Activated CD8-positive, alpha-beta memory T cell treated with anti-CD3 and anti-CD28 coated beads for 24 hours (primary cell): ENCODE results near the gene RRP7A.
A peak's percentile ranks its signal among the peaks of the same experiment; 100 is the strongest.
"Not testable (repeated sequence)": the region's sequence is repeated elsewhere in the genome, so short reads cannot be mapped to it uniquely, and the experiment has no call there.

Experiments used
- DNase-seq: peaks from one replicate; pipeline ENCODE4 v3.0.0-alpha.2; 2020

RRP7A gene

GRCh38 chr22:42535082-42535731, 15.6 kb upstream of the RRP7A start:
- DNase-seq: not testable (repeated sequence)

DNA sequence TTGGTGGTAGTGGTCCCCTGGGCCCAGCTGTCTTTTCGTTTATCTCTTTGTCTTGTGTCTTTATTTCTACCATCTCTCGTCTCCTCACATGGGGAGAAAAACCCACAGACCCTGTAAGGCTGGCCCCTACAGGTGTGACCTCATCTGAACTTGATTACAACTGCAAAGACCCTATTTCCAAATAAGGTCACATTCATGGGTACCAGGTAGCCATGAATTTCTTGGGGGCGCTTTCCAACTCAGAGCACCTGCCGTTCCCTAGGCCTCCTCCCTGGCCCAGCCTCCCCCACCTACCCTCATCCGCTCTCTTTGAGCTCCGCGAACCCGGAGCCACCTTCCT, 14.0 kb upstream of the RRP7A start:
- DNase-seq: no peak

GRCh38 chr22:42531401-42532084, 11.9 kb upstream of the RRP7A start:
- not testable (repeated sequence) for DNase-seq

DNA sequence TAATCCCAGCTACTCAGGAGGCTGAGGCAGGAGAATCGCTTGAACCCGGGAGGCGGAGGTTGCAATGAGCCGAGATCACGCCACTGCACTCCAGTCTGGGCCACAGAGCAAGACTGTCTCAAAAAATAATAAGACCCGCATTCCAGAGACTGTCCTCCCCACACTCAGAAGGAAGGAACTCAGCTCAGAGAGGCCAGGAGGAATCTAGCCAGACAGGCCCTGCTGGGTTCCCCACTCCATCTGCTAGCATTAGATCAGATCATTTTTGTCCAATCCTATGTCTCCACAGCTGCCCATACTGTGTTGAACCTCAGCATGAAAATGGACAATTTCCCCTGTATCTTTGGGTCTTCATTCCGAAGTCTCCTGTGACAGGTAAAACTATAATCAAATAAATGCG, 9.8 kb upstream of the RRP7A start:
- DNase-seq: not testable (repeated sequence)

DNA sequence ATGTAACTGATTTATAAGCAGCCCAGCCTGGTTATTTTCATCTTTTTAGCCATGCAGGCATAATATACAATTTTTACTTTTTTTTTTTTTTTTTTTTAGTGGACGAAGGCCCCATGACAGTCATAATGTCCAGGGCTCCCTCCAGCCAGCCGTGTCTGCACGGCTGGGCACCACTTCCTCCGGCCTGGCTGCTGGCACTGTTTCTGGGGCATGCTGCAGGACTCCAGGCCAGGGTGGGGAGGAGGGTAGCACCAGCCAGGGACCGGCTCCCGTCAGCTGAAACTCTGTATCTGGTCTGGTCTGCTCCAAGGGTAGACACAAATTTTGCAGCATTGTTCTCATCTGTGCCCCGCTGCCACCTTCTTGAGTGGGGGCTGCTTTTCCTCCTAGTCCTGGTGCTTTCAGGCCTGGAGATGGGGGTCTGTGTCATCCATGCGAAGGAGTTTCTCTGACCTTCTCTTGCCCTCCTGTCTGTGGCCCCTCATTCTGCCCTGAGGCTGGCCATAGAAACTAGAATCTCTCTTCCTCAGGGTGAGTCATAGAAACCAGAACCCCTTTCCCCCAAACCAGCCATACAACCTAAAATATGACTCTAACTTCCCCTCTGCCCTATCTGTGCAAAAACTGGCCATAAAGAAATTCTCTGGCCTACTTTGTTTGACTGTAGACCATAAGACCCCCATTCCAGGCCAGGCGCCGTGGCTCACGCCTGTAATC, 9.2 kb upstream of the RRP7A start:
- DNase-seq: no peak

DNA sequence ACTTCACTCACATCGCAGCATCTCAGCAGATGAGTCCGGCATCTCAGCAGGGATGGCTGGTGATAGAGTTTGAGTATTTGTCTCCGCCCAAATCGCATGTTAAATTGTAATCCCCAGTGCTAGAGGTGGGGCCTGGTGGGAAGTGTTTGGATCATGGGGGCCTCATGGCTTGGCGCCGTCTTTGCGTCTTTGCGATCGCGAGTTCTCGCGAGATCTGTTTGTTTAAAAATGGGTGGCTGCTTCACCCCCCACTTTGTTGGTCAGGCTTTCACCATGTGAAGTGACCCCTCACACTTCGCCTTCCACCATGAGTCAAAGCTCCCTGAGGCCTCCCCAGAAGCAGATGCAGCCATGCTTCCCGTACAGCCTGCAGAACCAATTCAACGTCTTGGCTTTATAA, 3.0 kb upstream of the RRP7A start:
- no peak for DNase-seq

- no peak for DNase-seq
Measured at GRCh38 chr22:42521228-42521546, 1.6 kb upstream of the RRP7A start.

DNA sequence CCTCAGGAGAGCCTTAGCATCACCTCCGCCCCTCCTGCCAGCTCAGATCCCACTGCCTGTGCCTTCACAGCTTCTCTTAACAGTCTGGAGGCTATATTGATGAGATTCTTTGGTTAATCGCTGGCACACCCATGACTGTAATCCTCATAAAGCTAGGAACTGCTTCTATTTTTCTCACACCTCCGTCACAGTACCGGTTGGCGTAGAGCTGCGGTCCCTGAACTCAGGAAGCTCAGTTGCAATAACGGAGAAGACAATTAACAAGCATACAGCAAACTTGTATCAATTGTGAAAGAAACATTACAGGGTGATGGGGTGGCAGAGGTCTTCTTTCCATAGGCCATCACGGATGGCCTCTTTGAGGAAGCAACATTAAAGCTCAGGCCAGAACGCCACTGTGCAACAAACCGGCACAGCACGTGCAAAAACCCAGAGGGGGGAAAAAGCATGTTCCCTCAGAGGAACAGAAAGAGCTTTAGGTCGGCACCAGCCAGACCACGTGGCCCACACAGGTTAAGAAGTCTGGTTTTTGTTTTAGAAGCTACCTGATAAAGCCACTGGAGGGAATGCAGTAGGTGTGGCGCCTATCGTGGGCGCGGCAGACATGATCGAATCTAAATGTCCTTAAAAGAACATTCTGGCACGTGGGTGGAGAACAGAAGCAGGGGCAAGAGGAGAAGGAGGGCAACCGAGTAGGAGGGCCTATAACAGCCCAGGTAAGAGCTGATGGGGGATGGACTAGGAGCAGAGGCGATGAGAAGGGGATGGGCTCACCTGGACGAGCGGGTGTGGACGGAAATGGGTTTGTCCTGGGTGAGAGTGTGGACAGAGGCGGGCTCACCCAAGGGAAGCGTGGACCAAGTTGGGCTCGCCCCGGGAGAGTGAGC, 715 bp downstream of the RRP7A start:
- DNase-seq: not testable (repeated sequence)

DNA sequence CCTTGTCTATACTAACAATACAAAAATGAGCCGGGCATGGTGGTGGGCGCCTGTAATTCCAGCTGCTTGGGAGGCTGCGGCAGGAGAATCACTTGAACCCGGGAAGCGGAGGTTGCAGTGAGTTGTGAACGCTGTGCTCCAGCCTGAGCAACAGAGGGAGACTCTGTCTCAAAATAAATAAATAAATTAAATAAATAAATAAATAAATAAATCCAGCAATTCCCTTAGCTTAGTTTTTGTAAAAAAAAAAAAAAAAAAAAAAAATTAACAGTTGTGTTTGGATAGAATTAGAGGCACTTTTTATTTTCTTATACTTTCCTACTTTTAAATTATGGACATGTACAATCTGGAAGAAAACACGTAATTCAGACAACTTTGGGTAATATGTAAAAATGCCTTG, 2.5 kb downstream of the RRP7A start:
- DNase-seq: not testable (repeated sequence)

- DNase-seq: no peak
Measured at GRCh38 chr22:42515896-42516295, 3.7 kb downstream of the RRP7A start.

- not testable (repeated sequence) for DNase-seq
Measured at GRCh38 chr22:42515304-42515703, 4.3 kb downstream of the RRP7A start.

- DNase-seq: not testable (repeated sequence)
Measured at GRCh38 chr22:42514331-42514730, 5.3 kb downstream of the RRP7A start.

DNA sequence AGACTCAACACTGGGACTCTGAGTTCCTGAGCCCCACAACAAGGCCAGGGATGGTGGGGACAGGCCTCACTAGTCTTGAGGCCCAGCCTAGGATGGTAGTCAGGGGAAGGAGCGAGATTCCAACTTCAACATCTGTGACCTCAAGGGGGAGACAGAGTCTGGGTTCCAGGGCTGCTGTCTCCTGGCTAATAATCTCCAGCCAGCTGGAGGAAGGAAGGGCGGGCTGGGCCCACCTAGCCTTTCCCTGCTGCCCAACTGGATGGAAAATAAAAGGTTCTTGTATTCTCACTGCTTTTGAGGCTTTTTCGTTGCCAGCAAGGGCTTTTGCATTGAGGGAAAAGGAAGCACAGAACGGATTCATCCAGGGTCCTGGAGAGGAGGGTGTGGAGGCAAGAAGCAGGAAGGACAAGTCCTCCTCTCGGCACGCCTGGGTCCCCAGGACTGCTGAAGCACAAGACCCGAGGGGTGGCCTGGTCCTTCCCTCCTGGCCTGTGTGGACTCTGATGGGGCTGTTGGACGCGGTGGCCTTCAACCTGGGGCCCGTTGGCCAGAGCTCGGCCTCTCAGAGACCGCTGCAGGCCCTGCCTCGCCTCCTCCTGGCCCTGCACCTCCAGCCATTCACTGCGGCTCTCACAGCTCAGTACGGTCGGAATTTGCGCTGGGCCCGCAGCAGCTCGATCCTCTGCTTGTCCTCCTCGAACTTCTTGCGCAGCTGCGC, 7.2 kb downstream of the RRP7A start:
- not testable (repeated sequence) for DNase-seq

DNA sequence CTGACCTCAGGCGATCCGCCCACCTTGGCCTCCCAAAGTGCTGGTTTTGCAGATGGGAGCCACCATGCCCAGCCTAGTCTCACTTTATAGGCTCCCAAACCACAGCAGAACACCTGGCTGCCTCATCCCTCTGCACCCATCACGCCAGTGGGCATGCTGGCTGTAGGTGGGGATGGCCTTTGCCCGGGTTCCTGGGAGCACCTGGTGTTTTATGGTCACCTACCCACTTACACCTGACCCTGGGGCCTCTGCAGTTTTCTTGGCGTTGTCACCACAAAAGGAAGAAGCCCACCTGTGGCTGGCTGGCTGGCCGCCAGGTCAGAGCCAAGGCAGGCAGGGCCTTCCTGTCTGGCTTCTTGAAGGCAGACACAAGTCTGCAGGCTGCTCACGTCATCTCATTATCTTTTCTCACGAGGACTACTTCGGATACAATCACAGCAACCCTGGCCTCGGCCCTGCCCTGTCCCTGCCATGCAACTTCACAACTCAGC, 8.2 kb downstream of the RRP7A start:
- no peak for DNase-seq

- DNase-seq: no peak
Measured at GRCh38 chr22:42509548-42509947, 10.0 kb downstream of the RRP7A start.

DNA sequence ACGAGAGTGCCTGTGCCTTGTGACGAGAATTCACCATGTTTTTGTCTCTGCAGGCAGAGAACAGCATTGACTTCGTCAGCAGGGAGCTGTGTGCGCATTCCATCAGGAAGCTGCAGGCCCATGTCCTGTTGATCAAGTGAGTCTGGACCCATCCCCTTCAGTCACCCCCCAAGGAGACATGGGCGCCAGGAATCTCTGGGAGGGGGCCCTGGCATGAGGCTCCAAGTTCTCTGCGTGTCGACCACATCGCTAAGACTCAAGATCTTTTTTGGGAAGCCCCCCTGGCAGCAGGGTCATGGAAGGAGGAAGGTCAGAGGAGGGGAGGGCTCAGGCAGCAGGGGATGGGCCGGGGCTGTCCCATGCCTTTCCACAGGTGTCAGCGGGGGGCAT, 10.6 kb downstream of the RRP7A start:
- peak; percentile 63 for DNase-seq

DNA sequence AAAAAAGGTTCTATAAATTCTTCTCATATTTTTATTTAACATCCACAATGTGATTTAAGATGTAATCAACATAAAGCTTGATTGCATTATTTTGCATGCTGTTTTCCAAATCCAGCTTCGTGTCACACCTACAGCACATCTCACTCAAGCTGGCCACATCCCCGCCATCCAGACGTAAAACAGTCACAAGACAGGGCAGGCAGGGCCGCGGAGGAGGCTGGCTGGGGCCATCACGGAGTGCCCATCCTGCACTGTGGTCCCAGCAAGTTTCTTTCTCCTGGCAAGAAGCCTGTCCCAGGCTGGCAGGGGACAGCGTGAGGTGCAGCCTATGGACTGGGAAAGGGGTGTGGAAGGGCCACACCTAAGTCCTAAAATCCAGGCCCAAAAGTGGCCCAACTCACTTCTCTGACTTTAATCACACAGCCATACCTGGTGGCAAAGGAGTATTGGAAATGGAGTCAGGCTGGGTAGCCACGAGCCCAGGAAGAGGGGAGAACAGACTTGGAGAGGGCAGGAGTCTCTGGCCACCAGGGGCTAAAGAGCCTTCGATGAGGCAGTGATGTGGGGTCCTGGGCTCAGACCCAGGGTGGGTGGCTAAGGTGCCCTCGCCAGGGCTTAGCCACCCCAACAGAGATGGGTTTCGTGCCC, 11.1 kb downstream of the RRP7A start:
- not testable (repeated sequence) for DNase-seq

GRCh38 chr22:42500836-42501179, 18.8 kb downstream of the RRP7A start:
- DNase-seq: no peak

DNA sequence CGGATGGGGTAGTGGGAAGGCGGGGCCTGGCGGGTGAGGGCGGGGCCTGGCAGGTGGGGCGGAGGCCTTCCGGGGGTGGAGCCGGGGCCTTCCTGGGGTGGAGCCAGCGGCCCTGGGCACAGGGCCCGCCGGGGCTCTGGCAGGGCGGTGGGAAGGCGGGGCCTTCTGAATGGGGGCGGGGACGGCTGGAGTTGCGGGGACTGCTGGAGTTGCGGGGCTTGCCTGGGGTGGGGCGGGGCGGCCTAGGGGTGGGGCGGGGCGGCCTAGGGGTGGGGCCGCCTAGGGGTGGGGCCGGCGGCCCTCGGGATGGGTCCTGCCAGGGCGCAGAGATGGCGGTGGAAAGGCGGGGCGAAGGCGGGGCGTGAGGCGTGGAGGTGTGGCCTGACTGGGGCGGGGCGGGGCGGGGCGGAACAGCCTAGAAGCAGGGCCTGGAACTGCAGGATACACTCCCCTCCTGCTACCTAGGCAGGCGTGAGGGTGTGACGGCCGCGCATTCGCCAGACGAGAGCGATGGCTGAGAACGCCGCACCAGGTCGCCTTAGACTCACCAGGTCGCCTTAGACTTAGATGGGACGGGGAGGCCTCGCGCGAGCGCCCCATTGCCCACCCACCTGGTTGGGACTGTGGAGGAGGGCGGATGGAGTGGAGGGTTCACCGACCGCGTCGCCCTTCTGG, 19.3 kb downstream of the RRP7A start:
- peak; percentile 91 for DNase-seq

DNA sequence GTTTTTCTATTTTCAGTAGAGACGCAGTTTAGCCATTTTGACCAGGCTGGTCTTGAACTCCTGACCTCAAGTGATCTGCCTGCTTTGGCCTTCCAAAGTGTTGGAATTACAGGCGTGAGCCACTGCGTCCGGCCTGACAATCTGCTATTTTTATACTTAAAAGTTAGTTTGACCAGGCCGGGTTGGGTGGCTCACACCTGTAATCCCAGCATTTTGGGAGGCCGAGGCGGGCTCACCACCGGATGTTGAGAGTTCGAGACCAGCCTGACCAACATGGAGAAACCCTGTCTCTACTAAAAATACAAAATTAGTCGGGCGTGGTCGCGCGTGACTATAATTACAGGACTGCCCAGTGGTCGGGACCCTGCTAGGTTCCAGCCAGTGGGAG, 19.8 kb downstream of the RRP7A start:
- DNase-seq: not testable (repeated sequence)

DNA sequence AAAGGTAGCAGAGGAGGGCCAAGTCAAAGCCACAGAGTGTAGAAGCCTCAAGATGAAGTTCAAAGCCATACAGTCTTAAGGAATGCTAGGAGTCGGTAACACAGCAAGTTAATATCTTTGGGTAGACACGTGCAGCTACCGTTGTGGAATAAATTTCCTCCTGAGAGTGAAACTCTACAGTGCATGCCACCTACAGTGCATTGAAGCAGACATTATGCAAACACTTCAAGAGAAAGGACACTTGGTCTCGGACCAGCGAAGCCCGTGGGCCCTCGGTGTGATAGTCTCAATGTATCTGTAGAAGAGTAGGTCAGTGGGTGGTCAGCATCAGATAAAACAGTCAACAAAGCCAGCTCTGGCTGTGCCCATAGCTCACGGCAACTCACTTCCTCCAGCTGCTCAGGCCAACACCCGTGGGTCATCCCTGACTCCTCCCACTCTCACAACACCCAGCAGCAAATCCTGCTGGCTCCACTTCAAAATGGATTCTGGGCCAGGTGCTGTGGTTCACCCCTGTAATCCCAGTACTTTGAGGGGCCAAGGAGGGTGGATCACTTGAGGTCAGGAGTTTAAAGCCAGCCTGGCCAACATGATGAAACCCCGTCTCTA, 24.0 kb downstream of the RRP7A start:
- DNase-seq: not testable (repeated sequence)
